Mesothelial cell of epicardium (in vitro differentiated cells): ENCODE data around the gene ZSCAN20. TPM values are rescaled to one million over a fixed set of nuclear protein-coding genes. Genes with fewer than 3 reads are reported as not detected.

ENCODE experiments used
- DNase-seq, 2 experiments: peaks; one replicate each; pipeline ENCODE4 v3.0.0; 2021; ENCODE audit warnings: low spot score in 2 of 2; ENCODE audit not compliant: unreplicated experiment in 2 of 2
- H3K27ac Mint-ChIP-seq: 2 replicates; pipeline ENCODE4 v1.8.0; 2021; ENCODE audit warnings: mixed read lengths
- H3K27me3 Mint-ChIP-seq: 2 replicates; pipeline ENCODE4 v1.8.0; 2021; ENCODE audit warnings: low read depth, mixed read lengths
- H3K36me3 Mint-ChIP-seq: 2 replicates; pipeline ENCODE4 v1.8.0; 2021; ENCODE audit warnings: mixed read lengths
- H3K4me1 Mint-ChIP-seq: 2 replicates; pipeline ENCODE4 v1.8.0; 2021; ENCODE audit warnings: mixed read lengths
- H3K4me3 Mint-ChIP-seq: 2 replicates; pipeline ENCODE4 v1.8.0; 2021; ENCODE audit warnings: mild to moderate bottlenecking, moderate library complexity, mixed read lengths
- H3K9me3 Mint-ChIP-seq: 2 replicates; pipeline ENCODE4 v1.8.0; 2021; ENCODE audit warnings: mixed read lengths
- total RNA-seq: library from RNA; stranded (reverse); gene quantifications from 3 replicates; pipeline ENCODE4 v1.2.1, GENCODE V29; 2021
- TF ChIP-seq, protein P1 (sequence below): fragments of 200-600 bp; sonication (generic); IDR thresholded peaks from one replicate; pipeline ENCODE4 v1.5.0; 2021; ENCODE audit warnings: antibody characterized with exemption; ENCODE audit not compliant: unreplicated experiment

ZSCAN20 gene
- total RNA-seq, 1 donor from 2014 or later = 8.0 TPM

DNA sequence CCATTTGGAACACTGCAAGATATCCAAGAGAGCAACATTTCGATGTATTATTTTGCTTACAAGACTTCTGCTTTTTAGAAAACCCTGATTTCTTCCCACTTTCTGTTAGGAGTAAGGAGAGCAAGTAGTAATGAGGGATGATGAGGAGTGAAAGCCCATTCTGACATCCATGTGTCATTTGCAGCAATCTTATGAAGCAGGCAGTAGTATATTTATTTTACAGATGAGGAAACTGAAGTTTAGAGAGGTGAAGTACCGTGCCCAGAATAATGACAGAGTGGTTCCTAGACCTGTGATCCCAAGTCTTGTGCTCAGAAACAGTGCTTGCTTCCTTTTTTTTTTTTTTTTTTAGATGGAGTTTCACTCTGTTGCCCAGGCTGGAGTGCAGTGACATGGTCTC is 7.1 kb upstream of the ZSCAN20 start:
- no peaks in the 10 kb centered on the region for H3K36me3 Mint-ChIP-seq
- H3K27me3 Mint-ChIP-seq = no peaks in the 10 kb centered on the region
- peaks cover under 1% of the 10 kb centered on the region for H3K4me1 Mint-ChIP-seq
- no peak overlapping the region for H3K27ac Mint-ChIP-seq
- no peak overlapping the region for H3K4me3 Mint-ChIP-seq
- H3K9me3 Mint-ChIP-seq = no peaks in the 10 kb centered on the region
- DNase-seq = no peak
- TF ChIP-seq, protein P1, sequence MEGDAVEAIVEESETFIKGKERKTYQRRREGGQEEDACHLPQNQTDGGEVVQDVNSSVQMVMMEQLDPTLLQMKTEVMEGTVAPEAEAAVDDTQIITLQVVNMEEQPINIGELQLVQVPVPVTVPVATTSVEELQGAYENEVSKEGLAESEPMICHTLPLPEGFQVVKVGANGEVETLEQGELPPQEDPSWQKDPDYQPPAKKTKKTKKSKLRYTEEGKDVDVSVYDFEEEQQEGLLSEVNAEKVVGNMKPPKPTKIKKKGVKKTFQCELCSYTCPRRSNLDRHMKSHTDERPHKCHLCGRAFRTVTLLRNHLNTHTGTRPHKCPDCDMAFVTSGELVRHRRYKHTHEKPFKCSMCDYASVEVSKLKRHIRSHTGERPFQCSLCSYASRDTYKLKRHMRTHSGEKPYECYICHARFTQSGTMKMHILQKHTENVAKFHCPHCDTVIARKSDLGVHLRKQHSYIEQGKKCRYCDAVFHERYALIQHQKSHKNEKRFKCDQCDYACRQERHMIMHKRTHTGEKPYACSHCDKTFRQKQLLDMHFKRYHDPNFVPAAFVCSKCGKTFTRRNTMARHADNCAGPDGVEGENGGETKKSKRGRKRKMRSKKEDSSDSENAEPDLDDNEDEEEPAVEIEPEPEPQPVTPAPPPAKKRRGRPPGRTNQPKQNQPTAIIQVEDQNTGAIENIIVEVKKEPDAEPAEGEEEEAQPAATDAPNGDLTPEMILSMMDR = no peak

DNA sequence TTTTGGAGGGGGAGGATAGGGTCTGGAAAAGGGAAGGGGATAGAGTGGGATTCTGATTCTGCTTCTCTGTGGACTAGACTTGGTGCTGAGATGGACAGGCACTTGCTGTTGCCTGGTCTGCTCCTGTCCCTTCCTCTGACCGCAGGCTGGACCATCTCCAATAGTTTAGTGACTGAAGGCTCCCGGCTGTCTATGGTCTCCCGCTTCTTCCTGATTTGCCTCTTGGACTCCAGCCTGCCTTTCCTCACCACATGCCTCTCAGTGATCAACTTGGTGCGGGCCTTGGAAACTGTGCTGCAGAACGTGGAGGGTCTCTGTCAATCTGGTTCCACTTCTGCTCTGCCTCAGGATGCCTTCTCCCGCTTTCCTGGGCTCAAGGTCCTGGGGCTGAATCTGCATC is 6.3 kb upstream of the ZSCAN20 start:
- no peaks in the 10 kb centered on the region for H3K9me3 Mint-ChIP-seq
- no peak overlapping the region for H3K4me3 Mint-ChIP-seq
- H3K27me3 Mint-ChIP-seq = no peaks in the 10 kb centered on the region
- no peaks in the 10 kb centered on the region for H3K36me3 Mint-ChIP-seq
- H3K4me1 Mint-ChIP-seq = peaks cover 6% of the 10 kb centered on the region
- TF ChIP-seq, protein P1 = no peak
- DNase-seq = no peak
- H3K27ac Mint-ChIP-seq = no peak overlapping the region

- H3K27ac Mint-ChIP-seq = no peak overlapping the region
- H3K4me1 Mint-ChIP-seq = peaks cover 10% of the 10 kb centered on the region
- H3K36me3 Mint-ChIP-seq = no peaks in the 10 kb centered on the region
- no peak overlapping the region for H3K4me3 Mint-ChIP-seq
- H3K27me3 Mint-ChIP-seq = no peaks in the 10 kb centered on the region
- TF ChIP-seq, protein P1 = no peak
- no peaks in the 10 kb centered on the region for H3K9me3 Mint-ChIP-seq
- no peak for DNase-seq
Measured at GRCh38 chr1:33468011-33468410, 4.4 kb upstream of the ZSCAN20 start.

- no peaks in the 10 kb centered on the region for H3K36me3 Mint-ChIP-seq
- H3K4me1 Mint-ChIP-seq = peaks cover 15% of the 10 kb centered on the region
- DNase-seq = no peak
- H3K27me3 Mint-ChIP-seq = no peaks in the 10 kb centered on the region
- no peak overlapping the region for H3K4me3 Mint-ChIP-seq
- TF ChIP-seq, protein P1 = no peak
- no peak overlapping the region for H3K27ac Mint-ChIP-seq
- H3K9me3 Mint-ChIP-seq = no peaks in the 10 kb centered on the region
Measured at GRCh38 chr1:33468531-33468930, 3.9 kb upstream of the ZSCAN20 start.

- no peak overlapping the region for H3K27ac Mint-ChIP-seq
- no peaks in the 10 kb centered on the region for H3K27me3 Mint-ChIP-seq
- TF ChIP-seq, protein P1 = no peak
Measured at GRCh38 chr1:33468967-33469366, 3.5 kb upstream of the ZSCAN20 start.

DNA sequence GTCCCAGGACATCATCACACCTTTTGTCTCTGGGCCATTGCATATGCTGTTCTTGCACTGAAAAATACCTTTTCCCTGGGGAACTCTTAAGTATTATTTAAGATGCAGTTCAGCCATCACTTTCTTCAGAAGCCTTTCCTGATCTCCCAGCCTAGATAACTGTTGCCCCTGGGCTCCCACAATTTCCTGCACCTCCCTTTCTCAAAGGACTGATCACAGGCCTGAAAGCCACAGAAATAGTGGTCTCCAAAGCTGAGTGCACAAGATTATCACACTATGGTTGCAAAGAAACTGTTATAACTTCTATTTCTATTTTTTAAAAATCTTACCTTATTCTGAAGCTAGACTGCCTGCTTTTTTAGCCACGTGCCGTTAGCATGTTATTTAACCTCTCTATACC is 2.8 kb upstream of the ZSCAN20 start:
- DNase-seq = no peak
- H3K4me3 Mint-ChIP-seq = no peak overlapping the region
- no peak overlapping the region for H3K27ac Mint-ChIP-seq
- no peaks in the 10 kb centered on the region for H3K36me3 Mint-ChIP-seq
- H3K27me3 Mint-ChIP-seq = no peaks in the 10 kb centered on the region
- H3K4me1 Mint-ChIP-seq = peaks cover 17% of the 10 kb centered on the region
- TF ChIP-seq, protein P1 = no peak
- no peaks in the 10 kb centered on the region for H3K9me3 Mint-ChIP-seq

More at GRCh38 chr1:33468967-33469366, 3.5 kb upstream of the ZSCAN20 start:
- no peak overlapping the region for H3K4me3 Mint-ChIP-seq
- no peak for DNase-seq
- no peaks in the 10 kb centered on the region for H3K36me3 Mint-ChIP-seq
- no peaks in the 10 kb centered on the region for H3K9me3 Mint-ChIP-seq
- H3K4me1 Mint-ChIP-seq = peaks cover 17% of the 10 kb centered on the region
